Right hindlimb (tissue), 1 donor: Measurements from ENCODE around the gene SCO2.

Source experiments
- DNase-seq: peaks from one replicate; pipeline ENCODE4 v3.0.0-alpha.2; 2018

The SCO2 gene

DNA sequence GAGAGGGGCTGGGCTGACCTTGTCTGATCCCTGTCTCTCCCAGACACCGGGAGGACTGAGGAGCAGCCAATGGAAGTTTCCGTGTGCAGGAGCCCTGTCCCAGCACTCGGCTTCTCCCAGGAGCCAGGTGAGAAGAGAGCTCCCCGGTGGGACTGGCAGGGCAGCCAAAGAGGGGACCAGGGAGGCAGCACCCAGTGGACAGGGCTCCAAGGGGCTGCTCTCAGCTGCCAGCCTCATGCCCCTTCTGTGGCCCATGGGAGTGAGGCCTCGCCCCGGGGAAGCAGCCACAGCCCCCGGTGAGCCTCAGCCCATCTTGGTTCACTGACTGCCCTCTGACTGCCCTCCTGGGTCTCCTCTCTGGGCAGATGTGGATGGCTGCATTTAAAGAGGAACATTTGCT, 6.8 kb downstream of the SCO2 start:
- DNase-seq: no peak

DNA sequence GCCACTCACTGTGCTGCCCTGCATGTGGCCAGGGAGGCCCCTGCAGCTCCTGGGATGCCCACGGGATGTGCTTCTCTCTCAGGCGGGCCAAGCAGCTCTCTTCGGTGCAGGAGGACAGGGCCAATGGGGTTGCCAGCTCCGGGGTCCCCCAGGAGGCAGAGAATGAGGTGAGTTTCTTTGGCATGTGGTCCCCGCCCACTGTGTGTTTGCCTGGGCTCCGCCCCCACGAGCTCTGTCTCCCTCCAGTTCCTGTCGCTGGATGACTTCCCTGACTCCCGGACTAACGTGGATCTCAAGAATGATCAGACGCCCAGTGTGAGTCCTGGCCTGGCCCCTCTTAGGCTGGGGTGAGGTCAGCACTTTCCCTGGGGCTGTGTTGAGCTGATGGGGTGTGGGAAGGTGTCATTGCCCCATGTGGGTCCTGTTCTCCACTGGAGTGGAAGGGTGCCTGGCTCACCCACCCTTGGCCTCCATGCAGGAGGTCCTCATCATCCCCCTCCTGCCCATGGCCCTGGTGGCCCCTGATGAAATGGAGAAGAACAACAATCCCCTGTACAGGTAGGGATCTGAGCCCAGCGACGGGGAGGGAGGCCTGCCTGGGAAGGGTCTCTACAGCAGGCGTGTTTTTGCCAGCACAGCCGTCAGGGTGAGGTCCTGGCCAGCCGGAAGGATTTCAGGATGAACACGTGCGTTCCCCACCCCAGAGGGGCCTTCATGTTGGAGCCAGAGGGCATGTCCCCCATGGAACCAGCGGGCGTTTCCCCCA, 7.7 kb downstream of the SCO2 start:
- no peak for DNase-seq

DNA sequence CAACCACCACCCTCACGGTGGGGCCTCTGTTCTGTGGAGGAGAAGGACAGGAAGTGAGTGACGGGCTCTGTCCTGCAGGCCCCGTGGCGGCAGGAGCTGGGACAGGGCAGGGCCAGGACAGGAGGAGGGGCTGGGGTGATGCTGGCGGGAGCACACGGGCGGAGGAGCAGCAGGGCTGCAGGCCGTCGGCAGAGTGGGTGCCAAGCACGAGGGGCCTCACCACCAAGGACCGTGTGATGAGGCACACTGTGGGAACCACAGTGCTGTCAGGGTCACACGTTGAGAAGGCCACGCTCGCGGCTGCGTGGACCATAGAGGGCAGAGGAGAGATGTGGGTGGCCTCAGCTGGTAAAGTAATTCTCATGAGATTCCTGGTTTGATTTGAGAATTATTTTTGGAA, 8.5 kb downstream of the SCO2 start:
- DNase-seq: no peak

DNA sequence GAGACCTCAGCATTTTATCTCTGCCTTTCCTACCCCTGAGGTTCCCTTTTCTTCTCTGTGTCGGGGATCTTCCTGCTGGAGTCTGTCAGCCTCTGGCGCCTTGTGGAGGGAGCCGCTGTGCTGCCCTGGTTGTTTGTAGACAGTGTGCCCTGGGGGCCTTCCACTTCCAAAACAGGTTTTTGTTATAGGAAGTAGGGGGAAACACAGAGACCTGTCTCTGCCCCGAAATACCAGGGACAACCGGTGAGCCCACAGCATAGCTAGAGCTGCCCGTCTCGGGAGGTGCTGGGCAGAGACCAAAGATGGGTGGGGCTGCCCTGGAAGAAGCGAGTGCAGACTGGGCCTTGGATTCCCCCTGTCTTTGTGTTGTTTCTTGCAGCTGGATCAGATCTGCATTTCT, 9.3 kb downstream of the SCO2 start:
- DNase-seq: no peak

DNA sequence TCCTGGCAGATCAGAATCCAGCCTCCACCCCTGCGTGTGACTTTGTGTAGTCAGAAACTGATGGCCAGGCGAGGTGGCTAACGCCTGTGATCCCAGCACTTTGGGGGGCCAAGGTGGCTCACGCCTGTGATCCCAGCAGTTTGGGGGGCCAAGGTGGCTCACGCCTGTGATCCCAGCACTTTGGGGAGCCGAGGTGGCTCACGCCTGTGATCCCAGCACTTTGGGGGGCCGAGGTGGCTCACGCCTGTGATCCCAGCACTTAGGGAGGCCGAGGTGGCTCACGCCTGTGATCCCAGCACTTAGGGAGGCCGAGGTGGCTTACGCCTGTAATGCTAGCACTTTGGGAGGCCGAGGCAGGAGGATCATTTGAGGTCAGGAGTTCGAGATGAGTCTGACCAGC, 12.2 kb downstream of the SCO2 start:
- DNase-seq: no peak

DNA sequence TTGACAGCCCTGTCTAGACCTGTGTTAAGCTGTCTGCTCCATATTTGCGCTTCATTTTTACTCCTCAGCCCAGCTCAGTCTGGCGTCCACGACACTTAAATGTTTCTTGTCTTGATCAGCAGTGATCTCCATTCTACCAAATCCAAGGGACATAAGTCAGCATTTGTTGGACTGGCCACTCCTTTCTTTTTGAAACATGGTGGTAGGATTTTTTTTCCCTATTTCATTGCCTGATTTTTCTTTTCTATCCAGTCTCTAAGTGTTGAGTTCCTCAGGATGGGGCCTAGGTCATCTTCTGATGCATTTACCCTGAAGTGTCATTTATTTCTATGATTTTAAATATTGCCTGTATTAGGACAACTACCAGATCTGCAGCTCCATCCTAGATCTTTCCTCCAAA, 16.5 kb downstream of the SCO2 start:
- no peak for DNase-seq

DNA sequence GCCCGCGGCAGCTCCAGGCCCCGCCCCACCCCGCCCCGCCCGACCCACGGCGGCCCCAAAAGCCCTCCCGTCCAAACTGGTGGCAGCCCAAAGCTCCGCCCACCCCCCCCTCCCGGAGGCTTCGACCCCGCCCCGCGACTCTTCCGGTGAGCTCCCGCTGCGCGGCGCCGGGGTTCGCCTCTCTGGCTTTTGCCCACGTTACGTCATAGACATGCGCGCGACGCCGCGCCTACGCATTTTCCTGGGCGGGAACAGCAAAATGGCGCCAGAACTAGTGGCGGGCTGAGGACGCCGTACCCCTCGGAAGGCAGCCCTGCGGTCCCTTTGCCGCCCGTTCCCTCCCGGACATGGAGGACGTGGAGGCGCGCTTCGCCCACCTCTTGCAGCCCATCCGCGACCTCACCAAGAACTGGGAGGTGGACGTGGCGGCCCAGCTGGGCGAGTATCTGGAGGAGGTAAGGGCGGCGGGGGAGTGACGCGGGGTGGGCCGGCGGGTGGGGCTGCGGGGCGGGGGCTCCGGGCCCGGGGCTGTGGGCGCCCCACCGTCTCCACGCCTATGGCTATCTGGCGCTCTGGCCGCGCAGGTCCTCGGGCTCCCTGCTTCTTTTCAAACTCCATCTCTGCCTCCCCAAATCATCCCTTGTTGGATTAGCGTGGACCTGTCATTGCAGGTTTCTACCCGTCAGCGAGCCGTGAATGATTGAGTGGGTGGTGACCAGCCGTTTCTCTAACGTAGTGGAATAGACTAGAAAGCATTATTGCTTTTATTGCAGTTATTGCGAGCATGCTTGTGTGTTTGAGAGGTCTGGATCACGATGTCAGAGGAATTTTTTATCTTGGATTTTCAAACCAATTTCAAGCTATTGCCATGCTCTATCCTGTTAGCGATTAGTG, 17.2 kb downstream of the SCO2 start, which contains the start of gene NCAPH2:
Gene NCAPH2 (plus strand): TSS at position 234 of the 894 bp plus-strand sequence. CDS start 114 bp downstream, at position 348.
- peak; percentile 98 for DNase-seq

DNA sequence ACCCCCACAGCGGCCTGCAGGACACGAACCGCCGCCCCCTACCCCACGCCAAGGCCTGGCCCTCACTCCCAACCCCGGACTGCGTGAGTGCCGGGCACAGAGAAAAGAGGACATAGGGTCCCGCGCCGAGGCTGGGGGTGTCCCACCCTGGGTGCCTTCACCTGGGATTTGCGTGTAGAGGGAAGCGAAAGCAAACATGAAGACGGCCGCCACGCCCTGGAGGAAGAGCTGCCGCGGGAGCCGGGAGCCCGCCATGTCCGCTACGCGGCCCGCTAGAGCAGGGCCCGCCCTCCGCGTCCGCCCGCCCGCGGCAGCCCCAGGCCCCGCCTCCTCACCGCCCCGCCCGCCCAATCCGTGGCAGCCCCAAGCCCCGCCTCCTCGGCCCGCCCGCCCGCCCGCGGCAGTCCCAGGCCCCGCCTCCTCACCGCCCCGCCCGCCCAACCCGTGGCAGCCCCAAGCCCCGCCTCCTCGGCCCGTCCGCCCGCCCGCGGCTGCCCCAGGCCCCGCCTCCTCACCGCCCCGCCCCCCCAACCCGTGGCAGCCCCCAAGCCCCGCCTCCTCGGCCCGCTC, 17.9 kb downstream of the SCO2 start, which contains the start of gene LMF2:
Gene LMF2 (minus strand): TSS at position 282 of the 570 bp plus-strand sequence. CDS start 27 bp downstream, at position 255.
- DNase-seq: no peak

DNA sequence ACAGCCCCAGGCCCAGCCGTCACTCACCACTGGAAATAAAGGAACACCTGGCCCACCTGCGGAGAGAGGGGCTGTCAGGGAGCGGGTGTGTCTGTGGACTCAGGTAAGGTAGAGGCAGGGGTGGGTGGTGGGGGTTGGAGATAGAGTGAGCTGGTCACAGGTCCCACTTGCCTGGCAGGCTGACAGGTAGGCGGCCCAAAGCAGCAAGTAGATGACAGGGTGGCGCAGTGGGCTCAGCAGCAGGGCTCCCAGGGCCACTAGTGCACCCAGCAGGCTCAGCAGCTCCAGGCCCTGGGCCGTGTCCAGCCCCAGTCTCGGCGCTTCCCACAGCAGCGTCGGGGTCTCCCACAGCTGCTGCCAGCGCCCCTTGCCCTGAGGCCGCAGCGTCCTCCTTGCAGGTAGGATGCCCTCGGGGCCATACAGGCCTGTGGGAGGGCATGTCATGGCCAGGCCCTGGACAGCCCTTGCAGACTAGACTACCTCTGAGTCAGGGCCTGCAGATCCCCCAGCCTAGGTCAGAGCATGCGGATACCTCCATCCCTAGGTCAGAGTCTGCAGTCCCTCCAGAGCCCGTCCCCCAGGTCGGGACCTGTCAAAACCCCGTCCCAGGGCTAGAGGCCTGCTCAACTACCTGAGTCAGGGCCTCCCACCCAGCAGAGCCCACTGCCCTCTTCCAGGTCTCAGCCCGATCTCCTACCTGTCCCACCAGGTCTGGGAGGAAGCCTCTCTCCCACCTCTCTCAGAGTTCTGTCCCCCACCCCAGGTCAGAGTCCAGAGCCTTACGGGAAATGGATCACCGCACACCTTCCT, 18.6 kb downstream of the SCO2 start:
- no peak for DNase-seq

DNA sequence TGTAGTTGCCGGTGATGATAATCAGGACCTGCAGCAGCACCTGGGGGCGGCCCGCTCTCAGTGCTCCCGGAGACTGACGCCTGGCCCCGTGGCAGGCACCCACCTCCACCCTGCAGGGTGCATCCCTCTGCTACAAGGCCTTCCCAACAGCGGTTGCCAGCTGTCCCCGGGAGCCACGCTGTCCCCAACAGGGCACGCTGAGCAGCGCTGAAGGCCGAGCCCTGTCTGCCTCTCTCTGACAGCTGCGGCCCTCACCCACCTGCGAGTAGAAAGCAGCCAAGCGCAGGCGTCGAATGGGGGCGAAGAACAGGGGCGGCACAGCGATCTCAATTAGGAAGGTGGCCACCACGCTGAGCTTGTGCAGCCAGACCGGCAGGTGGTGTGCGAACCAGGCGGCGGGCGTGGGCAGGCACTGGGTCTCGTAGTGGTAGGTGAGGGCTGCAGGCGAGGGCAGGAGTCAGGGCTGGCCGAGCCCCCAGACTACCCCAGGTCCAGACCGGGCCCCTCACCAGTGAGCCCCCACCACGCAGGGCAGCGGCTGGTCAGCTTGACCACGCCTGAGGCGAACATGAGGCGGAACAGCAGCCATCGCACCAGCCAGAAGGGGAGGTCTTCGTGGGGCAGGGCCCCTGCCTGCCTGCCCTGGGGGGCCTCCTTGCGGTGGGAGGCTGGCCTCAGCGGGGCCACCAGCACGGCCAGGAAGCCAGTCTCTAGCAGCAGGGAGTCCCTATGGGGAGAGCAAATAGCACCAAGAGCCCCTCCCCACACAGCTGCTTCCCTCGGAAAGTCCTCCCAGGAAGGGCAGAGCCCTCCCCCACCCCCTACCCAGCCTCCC, 19.4 kb downstream of the SCO2 start:
- DNase-seq: no peak

DNA sequence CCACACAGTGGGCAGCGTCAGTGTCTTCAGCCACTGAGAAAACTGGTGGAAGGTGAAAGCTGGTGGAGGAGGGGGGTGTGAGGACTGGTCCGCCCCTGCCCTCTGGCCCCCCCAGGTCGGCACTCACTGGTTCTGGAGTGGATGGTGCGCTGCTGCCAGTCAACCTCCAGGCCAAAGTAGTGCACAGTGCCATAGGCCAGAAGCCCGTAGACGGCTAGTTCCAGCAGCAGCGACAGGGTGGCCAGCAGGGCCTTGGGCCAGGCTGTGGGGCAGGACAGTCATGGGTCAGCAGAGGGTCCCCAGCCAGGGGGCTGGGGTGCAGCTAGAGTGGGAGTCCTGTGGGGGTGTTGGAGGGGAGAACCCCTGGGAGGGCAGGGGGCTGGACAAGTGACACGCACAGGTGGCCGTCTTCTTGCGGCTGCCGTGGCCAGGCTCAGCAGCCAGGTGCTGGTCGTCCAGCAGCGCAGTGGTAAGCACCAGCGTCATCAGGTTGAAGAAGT, 20.1 kb downstream of the SCO2 start:
- DNase-seq: no peak

DNA sequence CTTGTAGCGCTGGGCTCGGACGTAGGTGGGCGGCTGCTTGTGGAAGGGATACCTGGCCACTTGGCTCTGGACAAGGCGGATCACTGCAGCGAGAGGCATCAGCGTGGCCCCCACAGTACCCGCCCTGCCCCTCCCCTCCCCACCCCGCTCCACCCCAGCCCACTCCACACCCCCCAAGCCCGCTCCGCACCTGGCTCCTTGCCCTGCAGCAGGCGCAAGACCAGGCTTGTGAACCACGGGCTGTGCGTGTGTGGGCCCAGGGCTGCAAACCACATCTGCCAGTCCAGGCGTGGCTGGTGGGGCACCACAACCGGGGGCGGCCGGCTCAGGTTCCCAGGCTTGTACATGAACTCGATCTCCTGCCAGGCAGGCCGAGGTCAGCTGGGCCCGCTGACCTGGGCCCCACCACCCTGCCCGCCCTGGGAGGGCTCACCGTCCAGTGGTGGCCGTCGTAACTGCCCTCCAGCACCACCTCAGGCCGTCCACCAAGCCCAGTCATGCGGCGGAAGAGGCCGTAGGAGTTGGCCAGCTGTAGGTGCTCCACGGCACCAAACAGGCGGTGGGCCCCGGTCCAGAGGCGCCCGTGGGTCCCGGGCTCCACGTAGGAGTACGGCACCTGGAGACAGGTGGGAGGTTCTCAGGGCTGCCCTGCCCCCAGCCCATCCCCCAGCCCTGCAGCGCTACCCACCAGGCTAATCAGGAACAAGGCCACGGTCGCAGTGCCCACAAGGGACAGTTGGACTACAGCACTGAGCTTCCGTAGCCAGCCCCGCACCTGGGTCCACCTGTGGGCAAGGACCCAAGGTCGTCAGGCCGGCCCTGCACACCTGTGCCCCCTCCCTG, 20.8 kb downstream of the SCO2 start:
- no peak for DNase-seq

DNA sequence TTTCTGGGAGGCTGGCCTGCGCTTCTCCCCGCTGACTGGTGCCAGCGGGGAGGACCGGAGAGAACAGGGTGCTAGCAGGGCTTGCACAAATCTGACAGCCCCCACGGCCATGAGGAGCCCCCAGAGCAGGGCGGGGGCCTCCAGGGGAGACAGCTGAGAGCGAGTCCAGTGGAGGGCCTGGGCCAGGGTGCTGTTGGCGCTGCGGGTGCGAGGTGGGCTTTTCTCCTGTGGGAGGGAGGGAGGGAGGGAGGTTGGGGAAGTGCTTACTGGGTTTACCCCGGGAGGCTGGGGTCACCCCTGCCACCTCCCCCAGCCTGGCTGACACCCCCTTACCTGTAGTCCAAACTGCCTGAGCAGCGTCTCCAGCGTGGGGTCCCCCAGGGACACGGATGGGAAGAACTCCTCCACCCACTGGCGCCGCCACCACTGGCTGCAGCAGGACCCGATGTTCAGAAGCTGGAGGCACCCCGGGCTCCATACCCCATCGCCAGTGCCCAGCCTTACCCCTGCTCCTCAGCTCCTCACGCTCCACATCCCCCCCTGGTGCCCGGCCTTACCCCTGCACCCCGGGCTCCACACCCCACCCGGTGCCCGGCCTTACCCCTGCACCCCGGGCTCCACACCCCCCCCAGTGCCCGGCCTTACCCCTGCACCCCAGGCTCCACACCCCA, 21.8 kb downstream of the SCO2 start:
- no peak for DNase-seq

DNA sequence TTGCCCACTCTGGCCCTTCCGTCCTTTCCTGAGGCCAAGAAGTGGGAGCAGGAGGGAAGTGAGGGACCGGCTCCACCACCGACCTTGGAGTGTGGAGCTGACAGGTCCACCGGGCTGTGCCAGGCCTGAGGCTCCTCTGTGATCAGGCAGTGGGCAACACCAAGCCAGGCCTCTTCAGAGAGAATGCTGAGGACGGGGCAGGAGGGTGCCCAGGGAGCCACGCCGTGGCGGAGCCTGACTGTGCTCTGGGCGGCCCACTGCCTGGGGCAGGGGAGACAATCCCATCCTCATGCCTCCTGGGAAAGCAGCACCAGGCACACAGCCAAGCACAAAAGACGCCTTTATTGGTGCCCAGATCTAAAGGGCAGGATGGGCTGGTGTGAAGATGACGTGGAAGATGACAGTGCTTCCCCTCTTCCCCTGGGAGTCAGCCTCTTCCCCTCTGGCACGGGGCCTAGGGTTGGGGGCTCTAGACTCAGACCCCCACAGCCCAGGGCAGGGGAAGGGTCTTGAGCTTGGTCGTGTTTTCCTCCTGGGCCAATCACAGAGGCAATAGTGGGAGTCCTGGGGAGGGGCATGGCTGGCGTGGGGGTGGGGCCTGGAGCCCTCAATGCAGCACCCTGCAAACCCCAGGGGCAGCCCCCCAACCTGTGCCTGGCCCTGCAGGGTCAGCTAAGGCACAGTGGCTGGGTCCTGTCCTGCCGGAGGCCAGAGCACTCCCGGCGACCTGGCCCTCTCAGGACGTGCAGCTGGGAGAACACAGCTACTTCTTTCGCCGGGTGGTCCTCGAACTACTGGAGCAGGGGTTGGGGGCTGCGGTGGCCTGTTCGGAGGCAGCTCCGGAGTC, 22.5 kb downstream of the SCO2 start:
- no peak for DNase-seq

DNA sequence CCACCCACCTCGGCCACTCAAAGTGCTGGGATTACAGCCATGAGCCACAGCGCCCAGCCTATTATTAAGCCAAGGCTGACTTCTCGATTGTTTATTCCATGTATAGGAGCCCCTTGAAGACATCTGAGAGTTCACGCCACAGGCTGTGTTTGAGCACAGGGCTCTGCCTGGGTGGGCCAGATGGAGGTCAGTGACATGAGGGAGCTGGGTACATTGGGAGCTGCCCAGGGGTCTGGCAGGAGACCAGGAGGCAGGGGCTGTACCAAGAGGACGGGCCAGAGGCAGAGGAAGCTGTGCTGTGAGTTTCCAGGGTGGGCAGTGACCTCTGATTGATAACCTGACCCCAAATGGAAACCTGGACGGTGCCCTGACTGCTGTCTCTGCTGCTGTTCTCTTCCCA, 23.3 kb downstream of the SCO2 start:
- no peak for DNase-seq

DNA sequence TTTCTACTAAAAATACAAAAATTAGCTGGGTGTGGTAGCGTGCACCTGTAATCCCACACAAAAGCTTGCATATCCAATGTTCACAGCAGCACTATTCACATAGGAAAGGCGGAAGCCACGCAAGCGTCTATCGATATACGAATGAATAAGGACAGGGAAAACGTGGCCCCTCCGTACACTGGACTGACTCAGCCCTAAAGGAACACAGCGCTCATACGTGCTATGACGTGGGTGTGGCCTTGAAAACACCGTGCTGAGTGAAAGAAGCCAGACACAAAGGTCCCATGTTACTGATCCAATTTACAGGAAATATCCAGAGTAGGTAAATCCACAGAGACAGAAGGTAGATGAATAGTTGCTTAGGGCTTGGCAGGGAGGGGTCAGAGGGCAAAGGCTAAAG, 24.9 kb downstream of the SCO2 start:
- no peak for DNase-seq

DNA sequence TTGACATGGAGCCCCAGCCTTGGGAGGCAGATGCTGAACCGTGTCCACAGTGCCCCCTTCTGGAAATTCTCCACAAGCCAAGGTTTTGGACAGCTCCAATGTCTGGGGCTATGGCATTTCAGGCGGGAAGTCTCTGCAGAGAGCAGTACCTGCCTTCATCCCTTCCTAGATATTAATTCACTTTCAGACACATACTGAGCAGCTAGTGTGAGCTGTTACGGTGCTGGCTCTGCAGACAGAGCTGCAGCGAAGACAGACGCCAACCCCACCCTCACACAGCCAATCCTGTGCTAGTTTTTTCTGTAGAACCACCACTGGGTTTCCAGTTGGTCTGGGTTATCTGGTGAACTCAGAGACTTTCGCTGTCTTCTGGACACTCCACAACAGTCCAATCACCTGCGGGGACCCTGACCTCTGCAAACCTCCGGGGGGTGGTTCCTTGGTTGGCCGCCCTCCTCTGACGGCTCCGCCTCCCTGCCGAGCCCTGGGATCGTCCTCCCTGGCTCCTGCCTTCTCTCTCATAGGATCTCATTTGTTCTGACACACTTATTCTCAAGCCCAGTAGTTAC, 27.0 kb downstream of the SCO2 start:
- DNase-seq: no peak

DNA sequence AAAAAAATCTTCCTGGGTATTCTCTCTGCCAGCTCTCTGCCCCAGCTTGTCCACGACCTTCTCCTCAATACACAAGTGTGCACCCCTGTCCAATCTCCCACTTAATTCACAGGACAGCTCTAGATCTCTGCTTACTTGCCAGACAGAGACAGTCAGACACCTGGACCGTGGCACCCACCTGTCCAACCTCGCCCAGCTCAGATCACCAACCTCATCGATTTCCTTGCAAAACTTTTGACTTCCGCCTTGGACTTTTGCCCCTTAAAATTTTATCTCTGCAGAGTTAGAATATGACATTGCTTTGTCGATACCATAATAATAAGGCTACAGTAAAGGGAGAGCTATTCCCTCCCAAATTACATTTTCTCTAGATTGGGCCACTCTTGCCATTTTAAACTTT, 28.3 kb downstream of the SCO2 start:
- DNase-seq: no peak
